Nephron progenitor cell (in vitro differentiated cells): Measurements from ENCODE around the gene PKP2.

Experiments used
- DNase-seq: peaks from one replicate; pipeline ENCODE4 v3.0.0; 2021
- H3K27ac Mint-ChIP-seq: 2 replicates; pipeline ENCODE4 v1.8.0; 2021; ENCODE audit warnings: mild to moderate bottlenecking, moderate library complexity, mixed read lengths
- H3K27me3 Mint-ChIP-seq: 2 replicates; pipeline ENCODE4 v1.8.0; 2021; ENCODE audit warnings: mild to moderate bottlenecking, low read depth, mixed read lengths; ENCODE audit not compliant: poor library complexity
- H3K36me3 Mint-ChIP-seq: 2 replicates; pipeline ENCODE4 v1.8.0; 2021; ENCODE audit warnings: low read depth, mixed read lengths
- H3K4me1 Mint-ChIP-seq: 2 replicates; pipeline ENCODE4 v1.8.0; 2021; ENCODE audit warnings: mixed read lengths
- H3K4me3 Mint-ChIP-seq: 2 replicates; pipeline ENCODE4 v1.8.0; 2021; ENCODE audit warnings: mild to moderate bottlenecking, moderate library complexity, mixed read lengths
- H3K9me3 Mint-ChIP-seq: 2 replicates; pipeline ENCODE4 v1.8.0; 2021; ENCODE audit warnings: mild to moderate bottlenecking, moderate library complexity, mixed read lengths
- TF ChIP-seq, protein P1 (sequence below): fragments of 200-600 bp; sonication (generic); IDR thresholded peaks from 2 replicates; pipeline ENCODE4 v1.5.0; 2021; ENCODE audit warnings: antibody characterized with exemption

PKP2 gene

DNA sequence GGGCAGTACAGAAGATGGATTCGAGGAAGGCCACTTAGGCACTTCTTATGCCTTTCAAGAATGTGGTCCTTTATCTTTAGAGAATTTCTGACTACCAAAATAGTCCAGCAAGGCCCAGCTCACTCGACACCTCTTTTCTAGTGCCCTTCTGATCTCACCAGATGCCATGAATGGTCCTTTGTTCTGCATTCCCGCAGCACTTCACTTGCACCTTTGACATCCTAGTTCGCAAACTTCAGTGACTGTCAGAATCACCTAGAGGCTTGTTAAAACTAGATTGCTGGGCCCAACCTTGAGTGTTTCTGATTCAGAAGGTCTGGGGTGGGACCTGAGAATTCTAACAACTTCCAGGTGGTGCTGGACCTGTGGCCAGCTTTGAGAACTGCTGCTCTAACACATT is 56.7 kb downstream of the PKP2 start:
- Mint-ChIP-seq H3K36me3 (no peaks in the 10 kb centered on the region), H3K9me3 (no peaks in the 10 kb centered on the region), H3K27me3 (no peaks in the 10 kb centered on the region), H3K4me1 (peaks cover 6% of the 10 kb centered on the region), H3K4me3 (no peak overlapping the region), H3K27ac (no peak overlapping the region)
- TF ChIP-seq, protein P1, sequence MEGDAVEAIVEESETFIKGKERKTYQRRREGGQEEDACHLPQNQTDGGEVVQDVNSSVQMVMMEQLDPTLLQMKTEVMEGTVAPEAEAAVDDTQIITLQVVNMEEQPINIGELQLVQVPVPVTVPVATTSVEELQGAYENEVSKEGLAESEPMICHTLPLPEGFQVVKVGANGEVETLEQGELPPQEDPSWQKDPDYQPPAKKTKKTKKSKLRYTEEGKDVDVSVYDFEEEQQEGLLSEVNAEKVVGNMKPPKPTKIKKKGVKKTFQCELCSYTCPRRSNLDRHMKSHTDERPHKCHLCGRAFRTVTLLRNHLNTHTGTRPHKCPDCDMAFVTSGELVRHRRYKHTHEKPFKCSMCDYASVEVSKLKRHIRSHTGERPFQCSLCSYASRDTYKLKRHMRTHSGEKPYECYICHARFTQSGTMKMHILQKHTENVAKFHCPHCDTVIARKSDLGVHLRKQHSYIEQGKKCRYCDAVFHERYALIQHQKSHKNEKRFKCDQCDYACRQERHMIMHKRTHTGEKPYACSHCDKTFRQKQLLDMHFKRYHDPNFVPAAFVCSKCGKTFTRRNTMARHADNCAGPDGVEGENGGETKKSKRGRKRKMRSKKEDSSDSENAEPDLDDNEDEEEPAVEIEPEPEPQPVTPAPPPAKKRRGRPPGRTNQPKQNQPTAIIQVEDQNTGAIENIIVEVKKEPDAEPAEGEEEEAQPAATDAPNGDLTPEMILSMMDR = no peak
- DNase-seq = no peak

DNA sequence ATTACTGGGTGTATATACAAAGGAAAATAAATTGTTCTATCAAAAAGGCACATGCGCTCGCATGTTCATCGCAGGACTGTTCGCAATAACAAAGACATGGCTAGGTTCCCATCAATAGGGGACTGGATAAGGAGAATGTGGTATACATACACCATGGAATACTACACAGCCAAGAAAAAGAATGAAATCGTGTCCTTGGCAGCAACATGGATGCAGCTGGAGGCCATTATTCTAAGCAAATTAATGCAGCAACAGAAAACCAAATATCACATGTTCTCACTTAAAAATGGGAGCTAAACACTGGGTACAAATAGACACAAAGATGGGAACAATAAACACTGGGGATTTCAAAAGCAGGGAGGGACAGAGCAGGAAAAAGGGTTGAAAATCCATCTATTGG is 58.6 kb downstream of the PKP2 start:
- no peaks in the 10 kb centered on the region for H3K27me3 Mint-ChIP-seq
- no peaks in the 10 kb centered on the region for H3K9me3 Mint-ChIP-seq
- TF ChIP-seq, protein P1 = no peak
- no peaks in the 10 kb centered on the region for H3K36me3 Mint-ChIP-seq
- no peak overlapping the region for H3K4me3 Mint-ChIP-seq
- no peaks in the 10 kb centered on the region for H3K4me1 Mint-ChIP-seq
- DNase-seq = no peak
- no peak overlapping the region for H3K27ac Mint-ChIP-seq

DNA sequence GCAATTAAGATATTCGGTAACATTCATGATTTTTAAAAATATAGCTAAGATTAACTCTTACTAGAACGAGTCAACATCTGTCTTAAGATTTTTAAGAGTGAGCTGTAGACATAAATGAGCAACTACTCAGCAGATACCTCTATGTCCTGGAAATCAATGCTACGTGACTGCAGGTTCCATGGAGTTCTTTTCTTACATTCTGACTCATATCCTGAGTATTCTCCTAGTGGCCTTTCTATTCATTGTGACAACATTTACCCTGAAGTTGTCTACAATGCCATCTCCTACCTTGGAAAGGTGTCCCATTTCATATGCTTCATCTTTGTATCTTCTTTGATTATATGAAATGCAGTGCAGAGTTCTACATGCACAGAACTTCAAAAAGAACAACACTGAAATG is 59.9 kb downstream of the PKP2 start:
- H3K27ac Mint-ChIP-seq = no peak overlapping the region
- H3K4me1 Mint-ChIP-seq = no peaks in the 10 kb centered on the region
- DNase-seq = no peak
- TF ChIP-seq, protein P1 = no peak
- no peaks in the 10 kb centered on the region for H3K9me3 Mint-ChIP-seq
- H3K27me3 Mint-ChIP-seq = no peaks in the 10 kb centered on the region
- H3K4me3 Mint-ChIP-seq = no peak overlapping the region
- no peaks in the 10 kb centered on the region for H3K36me3 Mint-ChIP-seq

DNA sequence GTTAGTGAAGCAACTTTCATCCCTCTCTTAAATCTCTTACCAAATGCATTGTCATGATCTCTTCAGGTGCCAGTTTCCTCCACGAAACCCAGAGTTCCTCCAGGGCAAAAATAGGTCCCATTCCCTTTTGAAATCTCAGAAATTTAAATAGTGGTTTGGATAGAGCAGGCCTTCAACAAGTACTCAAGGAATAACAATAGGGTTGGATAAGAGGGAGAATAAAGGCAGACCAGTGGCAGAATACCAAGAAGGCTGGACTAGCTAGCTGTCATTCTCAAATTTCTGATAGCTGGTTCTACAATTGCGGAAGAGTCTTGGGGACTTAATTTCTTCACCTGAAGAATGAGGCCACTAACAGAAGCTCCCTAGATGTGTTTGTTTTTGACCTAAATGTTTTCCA is 62.5 kb downstream of the PKP2 start:
- TF ChIP-seq, protein P1 = no peak
- Mint-ChIP-seq H3K27me3 (no peaks in the 10 kb centered on the region), H3K4me3 (no peak overlapping the region), H3K9me3 (no peaks in the 10 kb centered on the region), H3K27ac (no peak overlapping the region), H3K4me1 (no peaks in the 10 kb centered on the region), H3K36me3 (no peaks in the 10 kb centered on the region)
- no peak for DNase-seq

DNA sequence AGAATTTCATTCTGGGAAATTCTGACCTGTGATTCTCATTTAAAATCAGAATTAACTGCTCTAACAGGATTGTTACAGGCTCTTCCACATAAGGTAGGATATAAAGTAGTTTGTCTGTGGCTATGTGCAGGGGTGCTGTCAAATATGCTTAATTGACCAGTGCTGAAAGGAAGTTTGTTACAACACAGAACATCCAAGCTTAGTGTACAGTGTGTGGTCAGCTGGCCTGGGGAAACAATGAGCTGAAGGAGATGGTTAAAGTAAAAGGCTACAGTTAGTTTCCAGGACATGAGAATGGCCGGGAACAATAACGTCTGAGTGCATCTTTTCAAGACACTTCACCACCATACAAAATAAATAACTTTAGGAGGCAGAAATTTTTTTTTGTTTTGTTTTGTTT is 68.0 kb downstream of the PKP2 start:
- peak overlapping the region; percentile 8 for H3K27ac Mint-ChIP-seq

DNA sequence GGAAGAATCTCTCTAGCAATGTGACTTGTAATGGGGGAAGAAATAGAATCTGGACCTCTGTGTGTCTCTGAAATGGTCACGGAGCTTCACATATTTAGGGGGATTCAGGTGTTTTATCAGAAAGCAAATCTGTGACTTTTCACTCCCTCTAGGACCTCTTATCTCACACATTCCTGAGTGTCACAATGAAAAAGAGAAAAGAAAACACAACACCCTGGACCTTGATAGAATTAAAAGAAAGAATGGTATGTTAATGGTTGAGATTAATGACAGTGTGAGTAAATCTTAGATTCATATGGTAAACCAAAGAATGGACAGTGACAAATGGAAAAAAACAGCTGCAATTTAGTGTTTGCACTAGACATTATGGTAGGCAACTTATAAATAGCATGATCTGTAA is 68.5 kb downstream of the PKP2 start:
- no peak for DNase-seq
- H3K4me1 Mint-ChIP-seq = peaks cover 11% of the 10 kb centered on the region
- H3K27me3 Mint-ChIP-seq = no peaks in the 10 kb centered on the region
- H3K9me3 Mint-ChIP-seq = no peaks in the 10 kb centered on the region
- H3K27ac Mint-ChIP-seq = peak overlapping the region; percentile 9
- TF ChIP-seq, protein P1 = no peak
- no peaks in the 10 kb centered on the region for H3K36me3 Mint-ChIP-seq
- no peak overlapping the region for H3K4me3 Mint-ChIP-seq

More for the DNA sequence above, 68.0 kb downstream of the PKP2 start:
- Mint-ChIP-seq H3K4me1 (peaks cover 11% of the 10 kb centered on the region), H3K27me3 (no peaks in the 10 kb centered on the region), H3K4me3 (no peak overlapping the region), H3K9me3 (no peaks in the 10 kb centered on the region), H3K36me3 (no peaks in the 10 kb centered on the region)
- TF ChIP-seq, protein P1 = no peak
- DNase-seq = no peak
